ENCODE data around the gene VPS33B.

Gene VPS33B

DNA sequence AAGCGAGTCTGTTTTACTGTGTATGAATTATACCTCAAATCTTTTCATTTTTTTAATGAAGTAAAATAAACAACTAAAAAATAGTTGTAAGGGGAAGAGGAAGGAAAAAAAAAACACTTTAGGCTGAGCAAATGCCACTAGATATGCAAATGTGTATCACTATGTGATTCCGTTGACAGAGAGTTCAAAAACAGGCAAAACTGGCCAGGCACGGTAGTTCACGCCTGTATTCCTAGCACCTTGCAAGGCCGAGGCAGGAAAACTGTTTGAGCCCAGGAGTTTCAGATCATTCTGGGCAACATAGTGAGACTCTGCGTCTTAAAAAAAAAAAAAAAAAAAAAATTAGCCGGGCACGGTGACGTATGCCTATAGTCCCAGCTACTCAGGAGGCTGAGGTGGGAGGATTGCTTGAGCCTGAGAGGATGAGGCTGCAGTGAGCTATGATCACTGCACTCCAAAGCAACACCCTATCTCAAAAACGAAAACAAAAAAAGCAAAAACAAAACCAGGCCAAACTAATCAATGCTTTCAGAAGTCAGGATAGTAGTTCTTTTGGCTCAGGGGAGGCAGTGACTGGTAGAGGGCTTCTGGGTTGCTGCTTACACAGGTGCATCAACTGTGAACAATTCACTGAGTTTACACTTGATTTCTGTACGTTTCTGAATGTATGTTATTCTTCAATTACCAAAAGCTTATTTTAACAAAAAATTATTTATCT lies 35.4 kb downstream of the VPS33B start:
- H3K4me3 ChIP-seq (ENCODE audit: low read length): no peak overlapping the region
- peak; percentile 34 for DNase-seq (ENCODE audit: low read depth)
- TF ChIP-seq, protein P1, sequence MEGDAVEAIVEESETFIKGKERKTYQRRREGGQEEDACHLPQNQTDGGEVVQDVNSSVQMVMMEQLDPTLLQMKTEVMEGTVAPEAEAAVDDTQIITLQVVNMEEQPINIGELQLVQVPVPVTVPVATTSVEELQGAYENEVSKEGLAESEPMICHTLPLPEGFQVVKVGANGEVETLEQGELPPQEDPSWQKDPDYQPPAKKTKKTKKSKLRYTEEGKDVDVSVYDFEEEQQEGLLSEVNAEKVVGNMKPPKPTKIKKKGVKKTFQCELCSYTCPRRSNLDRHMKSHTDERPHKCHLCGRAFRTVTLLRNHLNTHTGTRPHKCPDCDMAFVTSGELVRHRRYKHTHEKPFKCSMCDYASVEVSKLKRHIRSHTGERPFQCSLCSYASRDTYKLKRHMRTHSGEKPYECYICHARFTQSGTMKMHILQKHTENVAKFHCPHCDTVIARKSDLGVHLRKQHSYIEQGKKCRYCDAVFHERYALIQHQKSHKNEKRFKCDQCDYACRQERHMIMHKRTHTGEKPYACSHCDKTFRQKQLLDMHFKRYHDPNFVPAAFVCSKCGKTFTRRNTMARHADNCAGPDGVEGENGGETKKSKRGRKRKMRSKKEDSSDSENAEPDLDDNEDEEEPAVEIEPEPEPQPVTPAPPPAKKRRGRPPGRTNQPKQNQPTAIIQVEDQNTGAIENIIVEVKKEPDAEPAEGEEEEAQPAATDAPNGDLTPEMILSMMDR (IDR thresholded peaks at IDR 0.05; ENCODE audit: insufficient read depth, low read depth, low read length, missing control alignments): no peak

DNA sequence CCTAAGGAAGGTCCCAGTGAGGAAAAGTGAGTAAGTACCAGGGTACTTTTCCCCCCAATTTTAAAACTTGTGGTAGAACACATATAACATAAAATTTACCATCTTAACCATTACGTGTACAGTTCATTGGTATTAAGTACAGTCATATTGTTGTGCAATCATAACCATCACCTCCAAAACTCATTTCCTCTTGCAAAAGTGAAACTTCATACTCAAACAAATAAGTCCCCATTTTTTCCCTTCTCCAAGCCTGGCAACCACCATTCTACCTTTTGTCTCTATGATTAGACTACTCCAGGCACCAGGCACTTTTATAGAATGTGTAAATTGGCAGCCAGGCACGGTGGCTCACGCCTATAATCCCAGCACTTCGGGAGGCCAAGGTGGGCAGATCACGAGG lies 40.3 kb downstream of the VPS33B start:
- H3K4me3 ChIP-seq (ENCODE audit: low read length): no peak overlapping the region
- peak; percentile 77 for DNase-seq (ENCODE audit: low read depth)
- TF ChIP-seq, protein P1 (IDR thresholded peaks at IDR 0.05; ENCODE audit: insufficient read depth, low read depth, low read length, missing control alignments): no peak

DNA sequence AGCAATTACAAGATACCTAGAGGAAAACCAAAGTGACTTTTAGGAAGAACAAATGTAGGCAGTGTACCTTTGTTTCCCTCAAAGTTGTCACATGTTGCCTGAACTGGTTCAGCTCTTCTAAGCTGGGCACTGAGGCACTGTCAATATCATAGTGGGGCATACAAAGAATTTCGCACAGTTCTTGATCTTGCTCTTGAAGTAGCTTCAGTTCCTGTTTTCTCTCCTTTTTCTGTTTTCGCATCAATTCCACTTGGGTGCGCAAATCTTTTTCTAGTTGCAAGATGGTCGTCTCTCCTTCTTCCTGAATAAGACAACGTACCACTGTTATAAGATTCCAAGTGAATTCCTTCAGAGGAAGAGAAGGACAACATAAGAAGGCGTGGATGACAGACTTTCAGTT lies 40.7 kb downstream of the VPS33B start:
- DNase-seq (ENCODE audit: low read depth): no peak
- TF ChIP-seq, protein P1 (IDR thresholded peaks at IDR 0.05; ENCODE audit: insufficient read depth, low read depth, low read length, missing control alignments): no peak
- H3K4me3 ChIP-seq (ENCODE audit: low read length): no peak overlapping the region

DNA sequence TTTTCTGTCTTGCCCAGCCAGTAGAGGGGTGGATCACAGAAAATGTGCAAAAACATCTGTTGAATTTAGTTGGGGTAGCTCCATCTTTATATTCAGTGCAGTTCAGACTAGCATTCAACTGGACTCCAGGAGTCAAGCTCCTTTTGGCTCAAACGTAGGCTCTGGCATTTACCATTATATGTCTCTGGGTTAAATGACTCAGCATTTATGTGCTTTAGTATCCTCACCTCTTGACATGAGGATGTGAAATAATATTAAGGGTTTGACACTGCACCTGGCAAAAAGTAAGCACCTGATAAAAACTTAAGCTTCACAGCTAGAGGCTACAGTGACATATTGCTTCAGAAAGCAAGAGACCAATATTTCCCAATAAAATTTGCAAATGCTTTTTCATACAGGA lies 42.8 kb downstream of the VPS33B start:
- H3K4me3 ChIP-seq (ENCODE audit: low read length): no peak overlapping the region
- DNase-seq (ENCODE audit: low read depth): no peak
- TF ChIP-seq, protein P1 (IDR thresholded peaks at IDR 0.05; ENCODE audit: insufficient read depth, low read depth, low read length, missing control alignments): no peak

DNA sequence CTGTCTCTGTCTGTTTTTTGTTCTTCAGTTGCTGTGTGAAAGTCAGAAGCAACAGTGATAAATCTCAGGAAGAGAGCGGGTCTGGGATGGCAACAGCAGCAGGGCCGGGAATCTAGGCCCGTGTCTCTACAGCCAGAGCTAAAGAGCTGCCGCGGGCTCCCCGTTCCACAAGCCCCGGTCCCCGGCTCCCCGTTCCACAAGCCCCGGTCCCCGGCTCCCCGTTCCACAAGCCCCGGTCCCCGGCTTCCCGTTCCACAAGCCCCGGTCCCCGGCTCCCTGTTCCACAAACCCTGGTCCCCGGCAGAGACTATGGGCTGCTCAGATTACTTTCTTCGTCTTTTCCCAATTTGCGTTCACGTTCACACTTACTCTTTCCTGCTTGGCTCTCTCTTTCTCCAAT lies 48.2 kb downstream of the VPS33B start:
- TF ChIP-seq, protein P1 (IDR thresholded peaks at IDR 0.05; ENCODE audit: insufficient read depth, low read depth, low read length, missing control alignments): no peak
- DNase-seq (ENCODE audit: low read depth): no peak
- H3K4me3 ChIP-seq (ENCODE audit: low read length): no peak overlapping the region

DNA sequence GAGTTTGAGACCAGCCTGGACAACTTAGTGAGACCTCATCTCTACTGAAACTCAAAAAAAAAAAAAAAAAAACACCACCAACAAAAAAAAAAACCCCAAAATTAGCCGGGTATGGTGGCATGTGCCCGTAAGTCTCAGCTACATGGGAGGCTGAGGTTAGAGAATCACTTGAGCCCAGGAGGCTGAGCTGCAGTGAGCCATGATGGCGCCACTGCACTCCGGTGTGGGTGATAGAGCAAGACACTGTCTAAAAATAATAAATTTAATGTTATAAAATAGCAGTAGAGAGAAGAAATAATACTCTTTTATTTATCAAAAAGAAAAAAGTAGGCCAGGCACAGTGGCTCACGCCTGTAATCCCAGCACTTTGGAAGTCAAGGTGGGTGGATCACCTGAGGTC lies 50.3 kb downstream of the VPS33B start:
- TF ChIP-seq, protein P1 (IDR thresholded peaks at IDR 0.05; ENCODE audit: insufficient read depth, low read depth, low read length, missing control alignments): no peak
- DNase-seq (ENCODE audit: low read depth): no peak
- H3K4me3 ChIP-seq (ENCODE audit: low read length): no peak overlapping the region

DNA sequence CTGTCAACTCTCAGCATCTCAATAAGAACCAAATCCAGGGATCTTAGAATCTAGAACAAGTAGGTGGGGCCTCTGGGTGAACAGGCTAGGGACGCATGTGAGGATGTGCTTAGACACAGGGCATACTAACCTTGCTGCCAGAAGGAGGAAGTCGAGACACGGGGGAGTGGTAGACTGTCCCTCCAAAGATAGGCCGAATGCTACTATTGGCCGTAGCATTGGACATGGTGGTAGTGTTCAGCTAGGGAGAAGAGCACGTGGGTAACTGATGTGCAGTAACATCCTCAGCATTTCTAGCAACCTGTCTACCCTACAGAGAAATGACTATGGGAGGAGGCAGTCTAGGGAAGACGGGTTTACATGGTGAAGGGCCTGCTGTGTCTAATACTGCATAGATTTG lies 52.1 kb downstream of the VPS33B start:
- no peak for DNase-seq (ENCODE audit: low read depth)
- TF ChIP-seq, protein P1 (IDR thresholded peaks at IDR 0.05; ENCODE audit: insufficient read depth, low read depth, low read length, missing control alignments): no peak
- no peak overlapping the region for H3K4me3 ChIP-seq (ENCODE audit: low read length)

Data from epithelial cell of esophagus (primary cell).